Measurements from ENCODE around the gene AP4E1. TPM values are rescaled to one million over a fixed set of nuclear protein-coding genes. Genes with fewer than 3 reads are reported as not detected.

AP4E1 gene
- total and polyA plus RNA-seq, 2 of the 8 experiments (the other 6 are each of a cell fraction or from before 2014, with no cell fraction given) = 1.4 to 10.9 TPM

DNA sequence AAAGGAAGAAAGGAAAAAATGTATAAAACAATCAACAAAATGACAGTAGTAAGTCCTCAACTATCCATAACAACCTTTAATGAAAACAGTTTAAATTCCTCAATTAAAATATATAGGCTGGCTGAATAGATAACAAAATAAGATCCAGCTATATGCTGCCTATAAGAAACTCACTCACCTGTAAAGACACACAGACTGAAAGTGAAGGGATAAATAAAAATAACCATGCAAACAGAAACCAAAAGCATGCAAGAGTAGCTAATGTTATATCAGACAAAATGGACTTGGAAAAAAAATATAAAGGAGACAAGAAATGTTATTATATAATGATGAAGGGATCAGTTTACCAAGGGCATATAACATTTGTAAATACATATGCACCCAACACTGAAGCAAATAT, 51.2 kb downstream of the AP4E1 start:
- H4K20me1 ChIP-seq (replicated peaks in 1 of 2; ENCODE audit: control insufficient read depth in 1 of 2, insufficient read depth in 2 of 2, low read length in 2 of 2) = peaks cover 0 to 3% of the 10 kb centered on the region in 2 experiments
- H2BK12ac ChIP-seq (ENCODE audit: low read depth, low read length) = no peak overlapping the region
- no peak overlapping the region for H3K9ac ChIP-seq (replicated peaks in 1 of 4; ENCODE audit: extremely low read depth in 1 of 4, low read depth in 3 of 4, low read length in 3 of 4)
- H3K27ac ChIP-seq (ENCODE audit: low read depth, low read length) = no peak overlapping the region
- H2AK5ac ChIP-seq (ENCODE audit: low read depth, low read length) = no peak overlapping the region
- H4K91ac ChIP-seq (replicated peaks; ENCODE audit: insufficient read length, low read length) = no peak overlapping the region
- no peak overlapping the region for H2BK120ac ChIP-seq (replicated peaks; ENCODE audit: low read depth, low read length)
- CTCF ChIA-PET (ENCODE audit: partially characterized antibody) = no interaction called here
- no peak overlapping the region for H3K23ac ChIP-seq (ENCODE audit: insufficient read length)
- no peak for DNase-seq (ENCODE audit: low read depth in 1 of 2, low spot score in 2 of 2)
- peaks cover 2 to 11% (median 6%) of the 10 kb centered on the region in 4 experiments; a peak in 5 of 8 replicates for H3K36me3 ChIP-seq (ENCODE audit: control insufficient read depth in 2 of 4, insufficient read depth in 4 of 4, low read length in 3 of 4)
- H3K79me2 ChIP-seq (ENCODE audit: control insufficient read depth in 1 of 2, insufficient read depth in 2 of 2, low read length in 2 of 2) = no peaks in the 10 kb centered on the region
- no peaks in the 10 kb centered on the region for H3K79me1 ChIP-seq (ENCODE audit: low read depth, low read length)
- H2AFZ ChIP-seq (ENCODE audit: low read length) = no peak overlapping the region
- H3K4ac ChIP-seq (replicated peaks; ENCODE audit: insufficient read length, low read depth, low read length) = no peak overlapping the region
- FAIRE-seq = no peak
- no peak overlapping the region for H3K18ac ChIP-seq (ENCODE audit: extremely low read depth, low read length)
- H2BK5ac ChIP-seq (ENCODE audit: low read depth, low read length) = no peak overlapping the region
- H3K4me3 ChIP-seq (ENCODE audit: extremely low read depth in 1 of 4, insufficient read depth in 2 of 4, low read depth in 3 of 4, low read length in 4 of 4) = no peak overlapping the region
- H2BK20ac ChIP-seq (ENCODE audit: low read length) = no peak overlapping the region
- POLR2A ChIA-PET (ENCODE audit: partially characterized antibody) = no interaction called here
- no peak overlapping the region for H2BK15ac ChIP-seq (ENCODE audit: low read length)
- no peaks in the 10 kb centered on the region for H3K9me3 ChIP-seq (ENCODE audit: insufficient read depth in 2 of 2, low read depth in 1 of 2, low read length in 1 of 2)
- no peak overlapping the region for H4K5ac ChIP-seq (ENCODE audit: insufficient read length, low read depth, low read length)
- no peak overlapping the region for H4K8ac ChIP-seq (ENCODE audit: extremely low read depth, insufficient read depth, low read length)
- peak overlapping the region; percentile 69 for H3K56ac ChIP-seq (replicated peaks; ENCODE audit: insufficient read length, low read depth, low read length)
- TF ChIP-seq BRCA1 (IDR thresholded peaks at IDR 0.05; ENCODE audit: low read depth, low read length) = no peak
- no peak for TF ChIP-seq KDM5A (IDR thresholded peaks at IDR 0.05; ENCODE audit: low read length)
- TF ChIP-seq RAD21 (IDR thresholded peaks at IDR 0.05 in 1 of 2, conservative IDR thresholded peaks at IDR 0.05 in 1 of 2; ENCODE audit: low read depth in 2 of 2, low read length in 2 of 2) = no peak
- no peak for TF ChIP-seq BACH1 (IDR thresholded peaks at IDR 0.05; ENCODE audit: low read length)
- no peak for TF ChIP-seq RNF2 (IDR thresholded peaks at IDR 0.05; ENCODE audit: borderline replicate concordance, low read depth, low read length, missing control alignments, poor library complexity, severe bottlenecking)
- no peak for TF ChIP-seq POLR2A (IDR thresholded peaks at IDR 0.05; ENCODE audit: control extremely low read depth in 1 of 2, low read depth in 2 of 2, low read length in 2 of 2)
- TF ChIP-seq, protein P1, sequence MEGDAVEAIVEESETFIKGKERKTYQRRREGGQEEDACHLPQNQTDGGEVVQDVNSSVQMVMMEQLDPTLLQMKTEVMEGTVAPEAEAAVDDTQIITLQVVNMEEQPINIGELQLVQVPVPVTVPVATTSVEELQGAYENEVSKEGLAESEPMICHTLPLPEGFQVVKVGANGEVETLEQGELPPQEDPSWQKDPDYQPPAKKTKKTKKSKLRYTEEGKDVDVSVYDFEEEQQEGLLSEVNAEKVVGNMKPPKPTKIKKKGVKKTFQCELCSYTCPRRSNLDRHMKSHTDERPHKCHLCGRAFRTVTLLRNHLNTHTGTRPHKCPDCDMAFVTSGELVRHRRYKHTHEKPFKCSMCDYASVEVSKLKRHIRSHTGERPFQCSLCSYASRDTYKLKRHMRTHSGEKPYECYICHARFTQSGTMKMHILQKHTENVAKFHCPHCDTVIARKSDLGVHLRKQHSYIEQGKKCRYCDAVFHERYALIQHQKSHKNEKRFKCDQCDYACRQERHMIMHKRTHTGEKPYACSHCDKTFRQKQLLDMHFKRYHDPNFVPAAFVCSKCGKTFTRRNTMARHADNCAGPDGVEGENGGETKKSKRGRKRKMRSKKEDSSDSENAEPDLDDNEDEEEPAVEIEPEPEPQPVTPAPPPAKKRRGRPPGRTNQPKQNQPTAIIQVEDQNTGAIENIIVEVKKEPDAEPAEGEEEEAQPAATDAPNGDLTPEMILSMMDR (IDR thresholded peaks at IDR 0.05; ENCODE audit: control extremely low read depth in 1 of 3, insufficient read depth in 1 of 3, low read depth in 1 of 3, low read length in 3 of 3) = no peak
- TF ChIP-seq TAF1 (IDR thresholded peaks at IDR 0.05; ENCODE audit: low read depth, low read length) = no peak
- TF ChIP-seq GABPA (IDR thresholded peaks at IDR 0.05; ENCODE audit: borderline replicate concordance, insufficient read depth, low read length) = no peak
- no peak for TF ChIP-seq RBBP5 (IDR thresholded peaks at IDR 0.05; ENCODE audit: borderline replicate concordance, low read depth, low read length)
- no peak for TF ChIP-seq BCL11A (IDR thresholded peaks at IDR 0.05; ENCODE audit: low read depth in 2 of 2, low read length in 2 of 2)
- H3K4me1 ChIP-seq (replicated peaks in 1 of 4; ENCODE audit: control insufficient read depth in 3 of 4, insufficient read depth in 4 of 4, low read length in 3 of 4) = no peaks in the 10 kb centered on the region
- no peaks in the 10 kb centered on the region for H3K27me3 ChIP-seq (replicated peaks in 1 of 4; ENCODE audit: control insufficient read depth in 3 of 4, extremely low read depth in 1 of 4, insufficient read depth in 3 of 4, low read length in 3 of 4)
- H3K14ac ChIP-seq (ENCODE audit: insufficient read length) = no peak overlapping the region
- no peak overlapping the region for H3K4me2 ChIP-seq (ENCODE audit: insufficient read depth in 1 of 2, low read depth in 2 of 2, low read length in 2 of 2)
- no peaks in the 10 kb centered on the region; the same call in 1 of the 2 replicates for H3K23me2 ChIP-seq (ENCODE audit: low read depth, low read length)
